Gastroesophageal sphincter (tissue), 3 donors: ENCODE data around the gene BAIAP2.

Source experiments
- EP300 ChIP-seq: sonication (generic); formaldehyde crosslinking; IDR thresholded peaks from one replicate; pipeline ENCODE4 v1.6.1; 2017; ENCODE audit warnings: antibody characterized with exemption, mild to moderate bottlenecking
- POLR2A ChIP-seq, 2 donors: fragments of 450-650 bp; IDR thresholded peaks; one replicate each; pipeline ENCODE4 v1.6.1; 2017; ENCODE audit warnings: antibody characterized with exemption in 2 of 2, mild to moderate bottlenecking in 2 of 2, moderate library complexity in 1 of 2
- POLR2AphosphoS5 ChIP-seq: sonication (generic); formaldehyde crosslinking; IDR thresholded peaks from one replicate; pipeline ENCODE4 v1.6.1; 2017; ENCODE audit warnings: antibody characterized with exemption
- TF ChIP-seq, protein P1 (sequence below), 4 experiments: fragments of 200-600 bp in 2 of 4; fragments of 450-650 bp in 2 of 4; sonication (generic) in 1 of 4; IDR thresholded peaks; one replicate each; pipeline ENCODE4 v1.5.1; 2017 to 2019; ENCODE audit warnings: antibody characterized with exemption in 4 of 4, mild to moderate bottlenecking in 2 of 4, moderate library complexity in 2 of 4

DNA sequence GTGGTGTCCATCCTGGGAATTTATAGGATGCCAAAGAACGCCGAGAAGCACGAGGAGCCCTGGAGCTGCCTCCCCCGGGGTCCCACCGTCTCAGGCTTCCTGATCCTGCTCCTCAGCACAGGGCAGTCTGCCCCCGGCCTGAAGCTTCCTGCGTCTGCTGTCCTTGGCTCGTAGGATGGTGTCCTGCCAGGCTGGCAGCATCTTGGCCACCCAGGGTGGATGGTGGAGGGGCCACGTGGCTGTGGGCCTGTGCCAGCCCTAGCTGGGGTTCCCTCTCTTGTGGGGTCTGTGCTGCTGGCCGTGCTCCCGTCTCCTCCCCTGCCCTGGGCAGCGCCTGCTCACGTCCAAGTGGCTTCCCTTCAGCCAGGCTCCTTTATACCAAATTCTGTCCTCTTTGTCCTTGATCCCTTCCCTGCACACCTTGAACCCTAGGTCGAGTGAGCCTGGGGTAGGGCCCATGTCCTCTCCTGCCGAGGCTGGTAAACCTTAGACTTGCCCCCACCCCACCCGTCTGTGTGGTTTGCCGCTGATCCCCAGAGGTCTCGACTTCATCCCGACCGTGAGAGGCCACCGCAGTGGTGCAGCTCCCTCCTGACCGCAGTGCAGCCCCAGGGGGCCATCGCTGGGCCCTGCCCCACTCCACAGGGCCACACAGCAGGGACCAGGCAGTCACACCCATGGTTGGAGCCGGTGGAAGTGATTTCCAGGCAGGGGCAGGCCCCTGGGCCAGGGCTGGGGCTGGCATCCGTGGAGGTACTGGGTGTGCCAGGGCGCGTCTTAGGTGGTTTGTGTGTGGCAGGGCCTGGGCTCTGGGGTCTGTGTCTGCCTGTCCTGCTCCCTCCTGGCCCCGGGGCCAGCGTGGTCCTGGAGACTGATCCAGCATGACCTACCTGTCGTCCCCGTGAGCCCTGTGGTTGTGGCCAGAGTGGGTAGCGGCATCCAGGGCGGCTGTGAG is 46.5 kb downstream of the BAIAP2 start:
- TF ChIP-seq POLR2AphosphoS5 (no peak), POLR2A (IDR thresholded peaks at IDR 0.05) (no peak), EP300 (no peak)
- TF ChIP-seq, protein P1, sequence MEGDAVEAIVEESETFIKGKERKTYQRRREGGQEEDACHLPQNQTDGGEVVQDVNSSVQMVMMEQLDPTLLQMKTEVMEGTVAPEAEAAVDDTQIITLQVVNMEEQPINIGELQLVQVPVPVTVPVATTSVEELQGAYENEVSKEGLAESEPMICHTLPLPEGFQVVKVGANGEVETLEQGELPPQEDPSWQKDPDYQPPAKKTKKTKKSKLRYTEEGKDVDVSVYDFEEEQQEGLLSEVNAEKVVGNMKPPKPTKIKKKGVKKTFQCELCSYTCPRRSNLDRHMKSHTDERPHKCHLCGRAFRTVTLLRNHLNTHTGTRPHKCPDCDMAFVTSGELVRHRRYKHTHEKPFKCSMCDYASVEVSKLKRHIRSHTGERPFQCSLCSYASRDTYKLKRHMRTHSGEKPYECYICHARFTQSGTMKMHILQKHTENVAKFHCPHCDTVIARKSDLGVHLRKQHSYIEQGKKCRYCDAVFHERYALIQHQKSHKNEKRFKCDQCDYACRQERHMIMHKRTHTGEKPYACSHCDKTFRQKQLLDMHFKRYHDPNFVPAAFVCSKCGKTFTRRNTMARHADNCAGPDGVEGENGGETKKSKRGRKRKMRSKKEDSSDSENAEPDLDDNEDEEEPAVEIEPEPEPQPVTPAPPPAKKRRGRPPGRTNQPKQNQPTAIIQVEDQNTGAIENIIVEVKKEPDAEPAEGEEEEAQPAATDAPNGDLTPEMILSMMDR (IDR thresholded peaks at IDR 0.05): no peak
